HG02943 (cell line): ENCODE data around the gene STX8.

Experiments used
- ATAC-seq: cut with Tn5 transposase; IDR thresholded peaks from one replicate; pipeline ENCODE4 v1.9.1; 2021; ENCODE audit warnings: mild to moderate bottlenecking, low read depth, moderate library complexity; ENCODE audit not compliant: unreplicated experiment

Gene STX8

GRCh38 chr17:9219631-9220397 is 355.8 kb downstream of the STX8 start:
- no peak for ATAC-seq

- ATAC-seq, result no peak
Measured at GRCh38 chr17:9218911-9219310, 356.7 kb downstream of the STX8 start.

GRCh38 chr17:9218064-9218635 is 357.5 kb downstream of the STX8 start:
- ATAC-seq, result no peak

- no peak for ATAC-seq
Measured at GRCh38 chr17:9217151-9218056, 358.2 kb downstream of the STX8 start.

- no peak for ATAC-seq
Measured at GRCh38 chr17:9215465-9215864, 360.2 kb downstream of the STX8 start.

GRCh38 chr17:9213303-9213640 is 362.3 kb downstream of the STX8 start:
- ATAC-seq, result no peak

GRCh38 chr17:9212376-9213302 is 363.0 kb downstream of the STX8 start:
- no peak for ATAC-seq

- ATAC-seq, result no peak
Measured at GRCh38 chr17:9211133-9211765, 364.4 kb downstream of the STX8 start.

GRCh38 chr17:9209781-9210370 is 365.7 kb downstream of the STX8 start:
- no peak for ATAC-seq

GRCh38 chr17:9209347-9209746 is 366.3 kb downstream of the STX8 start:
- no peak for ATAC-seq

- ATAC-seq, result no peak
Measured at GRCh38 chr17:9208381-9209105, 367.1 kb downstream of the STX8 start.

GRCh38 chr17:9206741-9207332 is 368.8 kb downstream of the STX8 start:
- ATAC-seq, result no peak

- no peak for ATAC-seq
Measured at GRCh38 chr17:9206410-9206703, 369.3 kb downstream of the STX8 start.

GRCh38 chr17:9205520-9206409 is 369.9 kb downstream of the STX8 start:
- ATAC-seq, result no peak

GRCh38 chr17:9204637-9205329 is 370.8 kb downstream of the STX8 start:
- no peak for ATAC-seq

- ATAC-seq, result no peak
Measured at GRCh38 chr17:9203771-9204425, 371.7 kb downstream of the STX8 start.

- no peak for ATAC-seq
Measured at GRCh38 chr17:9202532-9202931, 373.1 kb downstream of the STX8 start.
